Stimulated activated CD4-positive, alpha-beta T cell treated with anti-CD3 and anti-CD28 coated beads, Interleukin-1b, Interleukin-23, amount 100 ng/mL, for 24 hours (primary cell): Measurements from ENCODE around the gene TLR3.
"Not testable (repeated sequence)": the region's sequence is repeated elsewhere in the genome, so short reads cannot be mapped to it uniquely, and the experiment has no call there.

Experiments used
- DNase-seq, 4 experiments: peaks; one replicate each; pipeline ENCODE4 v3.0.0-alpha.2; 2020; ENCODE audit warnings: low read depth in 4 of 4, low spot score in 1 of 4

TLR3 gene

GRCh38 chr4:186047501-186047900, 21.5 kb upstream of the TLR3 start:
- not testable (repeated sequence) for DNase-seq

- not testable (repeated sequence) for DNase-seq
Measured at GRCh38 chr4:186050135-186050534, 18.8 kb upstream of the TLR3 start.

- no peak for DNase-seq
Measured at GRCh38 chr4:186051096-186051495, 17.9 kb upstream of the TLR3 start.

GRCh38 chr4:186058253-186058979, 10.5 kb upstream of the TLR3 start:
- DNase-seq: no peak

GRCh38 chr4:186058980-186059316, 10.0 kb upstream of the TLR3 start:
- no peak for DNase-seq

GRCh38 chr4:186061921-186062320, 7.0 kb upstream of the TLR3 start:
- no peak for DNase-seq

GRCh38 chr4:186067757-186068385, 1.1 kb upstream of the TLR3 start:
- DNase-seq: peak in 1 of 4 experiments; percentile 1

- no peak for DNase-seq
Measured at GRCh38 chr4:186069729-186070128, 773 bp downstream of the TLR3 start.

GRCh38 chr4:186072516-186072915, 3.6 kb downstream of the TLR3 start:
- DNase-seq: no peak

GRCh38 chr4:186074189-186074588, 5.2 kb downstream of the TLR3 start:
- no peak for DNase-seq

GRCh38 chr4:186078981-186079638, 10.2 kb downstream of the TLR3 start:
- no peak for DNase-seq

- DNase-seq: no peak
Measured at GRCh38 chr4:186079694-186080093, 10.7 kb downstream of the TLR3 start.

GRCh38 chr4:186081202-186081807, 12.3 kb downstream of the TLR3 start:
- DNase-seq: no peak

- DNase-seq: no peak
Measured at GRCh38 chr4:186082221-186082620, 13.3 kb downstream of the TLR3 start.

- DNase-seq: no peak
Measured at GRCh38 chr4:186088523-186088922, 19.6 kb downstream of the TLR3 start.

GRCh38 chr4:186092296-186092695, 23.3 kb downstream of the TLR3 start:
- no peak for DNase-seq

GRCh38 chr4:186095406-186095805, 26.4 kb downstream of the TLR3 start:
- DNase-seq: no peak

GRCh38 chr4:186096681-186097165, 27.8 kb downstream of the TLR3 start:
- no peak for DNase-seq

GRCh38 chr4:186097386-186097785, 28.4 kb downstream of the TLR3 start:
- no peak for DNase-seq

- DNase-seq: no peak
Measured at GRCh38 chr4:186102931-186103330, 34.0 kb downstream of the TLR3 start.

GRCh38 chr4:186104114-186104889, 35.3 kb downstream of the TLR3 start, which contains the start of gene FAM149A:
Gene FAM149A, plus strand, starts transcription at chr4:186104704.
- peak in 3 of 4 experiments; percentile 10 to 41 (median 29) for DNase-seq
